Prostate gland (tissue), 2 donors: ENCODE data around the gene IDUA.

ENCODE experiments used
- POLR2AphosphoS5 ChIP-seq: sonication (generic); formaldehyde crosslinking; IDR thresholded peaks from one replicate; pipeline ENCODE4 v1.6.1; 2017; ENCODE audit warnings: antibody characterized with exemption
- TF ChIP-seq, protein P1 (sequence below), 4 experiments: fragments of 200-600 bp in 2 of 4; fragments of 450-650 bp in 2 of 4; sonication (generic) in 2 of 4; IDR thresholded peaks; 1 replicate in 3 of 4; 2 replicates in 1 of 4; pipeline ENCODE4 v1.5.1; 2016 to 2019; ENCODE audit warnings: antibody characterized with exemption in 4 of 4, mild to moderate bottlenecking in 2 of 4, moderate library complexity in 2 of 4

GRCh38 chr4:967113-968104 lies 19.4 kb upstream of the IDUA start:
- TF ChIP-seq POLR2AphosphoS5 = no peak
- TF ChIP-seq, protein P1, sequence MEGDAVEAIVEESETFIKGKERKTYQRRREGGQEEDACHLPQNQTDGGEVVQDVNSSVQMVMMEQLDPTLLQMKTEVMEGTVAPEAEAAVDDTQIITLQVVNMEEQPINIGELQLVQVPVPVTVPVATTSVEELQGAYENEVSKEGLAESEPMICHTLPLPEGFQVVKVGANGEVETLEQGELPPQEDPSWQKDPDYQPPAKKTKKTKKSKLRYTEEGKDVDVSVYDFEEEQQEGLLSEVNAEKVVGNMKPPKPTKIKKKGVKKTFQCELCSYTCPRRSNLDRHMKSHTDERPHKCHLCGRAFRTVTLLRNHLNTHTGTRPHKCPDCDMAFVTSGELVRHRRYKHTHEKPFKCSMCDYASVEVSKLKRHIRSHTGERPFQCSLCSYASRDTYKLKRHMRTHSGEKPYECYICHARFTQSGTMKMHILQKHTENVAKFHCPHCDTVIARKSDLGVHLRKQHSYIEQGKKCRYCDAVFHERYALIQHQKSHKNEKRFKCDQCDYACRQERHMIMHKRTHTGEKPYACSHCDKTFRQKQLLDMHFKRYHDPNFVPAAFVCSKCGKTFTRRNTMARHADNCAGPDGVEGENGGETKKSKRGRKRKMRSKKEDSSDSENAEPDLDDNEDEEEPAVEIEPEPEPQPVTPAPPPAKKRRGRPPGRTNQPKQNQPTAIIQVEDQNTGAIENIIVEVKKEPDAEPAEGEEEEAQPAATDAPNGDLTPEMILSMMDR (IDR thresholded peaks at IDR 0.05) = no peak
